Pons (tissue), 1 donor: ENCODE measurements around the gene UXS1.

Source experiments
- DNase-seq: peaks from one replicate; pipeline ENCODE4 v3.0.0-alpha.2; 2016; ENCODE audit warnings: low spot score

The UXS1 gene

GRCh38 chr2:106044021-106044420 is 150.1 kb downstream of the UXS1 start:
- DNase-seq, result no peak
